PC-3 (cell line): Measurements from ENCODE around the gene DLG2. TPM values are rescaled to one million over a fixed set of nuclear protein-coding genes. Genes with fewer than 3 reads are reported as not detected.

ENCODE experiments used
- ATAC-seq: fragments of 200-7000 bp; cut with Tn5 transposase; 2 replicates; pipeline ENCODE4 v1.9.1; 2020; ENCODE audit warnings: mild to moderate bottlenecking, moderate library complexity
- BruUV-seq: library from RNA; stranded (reverse); fragments of 400-500 nt; replicated peaks from 2 replicates; lab custom pipeline; 2021; lab: Mats Ljungman, UMichigan
- CTCF ChIA-PET: fragments of 300-600 bp; sonication (Branson Sonifier 250); formaldehyde crosslinking; loops from one replicate; lab custom pipeline; 2022; ENCODE audit warnings: antibody characterized with exemption; lab: Charles Lee
- POLR2A ChIA-PET: fragments of 300-600 bp; sonication (Branson Sonifier 250); formaldehyde crosslinking; loops from one replicate; lab custom pipeline; 2022; ENCODE audit warnings: antibody characterized with exemption; ENCODE audit not compliant: unreplicated experiment; lab: Charles Lee
- DNase-seq: peaks from one replicate; pipeline ENCODE4 v3.0.0-alpha.2; 2015
- H2AFZ ChIP-seq: fragments of 300-600 bp; sonication (generic); 2 replicates; pipeline ENCODE4 v1.6.0; 2016; ENCODE audit warnings: antibody characterized with exemption, low read length
- H3F3A ChIP-seq: fragments of 300-600 bp; sonication (generic); one replicate; pipeline ENCODE4 v1.6.0; 2017; ENCODE audit warnings: antibody characterized with exemption, low read length, control low read depth, mild to moderate bottlenecking; ENCODE audit not compliant: unreplicated experiment
- H3K27ac ChIP-seq: fragments of 300-600 bp; sonication (generic); 2 replicates; pipeline ENCODE4 v1.5.1; 2016; ENCODE audit warnings: mild to moderate bottlenecking, low read length
- H3K27me3 ChIP-seq: fragments of 300-600 bp; sonication (generic); 2 replicates; pipeline ENCODE4 v1.6.1; 2016; ENCODE audit warnings: low read length, mixed read lengths
- H3K36me3 ChIP-seq: fragments of 300-600 bp; sonication (generic); 2 replicates; pipeline ENCODE4 v1.6.1; 2016; ENCODE audit warnings: low read depth, mixed run types, low read length, mixed read lengths
- H3K4me1 ChIP-seq: fragments of 300-600 bp; sonication (generic); 2 replicates; pipeline ENCODE4 v1.5.1; 2016; ENCODE audit warnings: low read length; ENCODE audit not compliant: insufficient read depth
- H3K4me2 ChIP-seq: fragments of 300-600 bp; sonication (generic); 2 replicates; pipeline ENCODE4 v1.6.0; 2016; ENCODE audit warnings: low read length
- H3K4me3 ChIP-seq: fragments of 300-600 bp; sonication (generic); 2 replicates; pipeline ENCODE4 v1.5.1; 2016; ENCODE audit warnings: mild to moderate bottlenecking, low read length, mixed read lengths
- H3K79me2 ChIP-seq: fragments of 300-600 bp; sonication (generic); 2 replicates; pipeline ENCODE4 v1.6.1; 2017; ENCODE audit warnings: low read length, mixed read lengths
- H3K9ac ChIP-seq: fragments of 300-600 bp; sonication (generic); 2 replicates; pipeline ENCODE4 v1.6.0; 2016; ENCODE audit warnings: mild to moderate bottlenecking, low read length
- H3K9me2 ChIP-seq: fragments of 300-600 bp; sonication (generic); replicated peaks from 2 replicates; pipeline ENCODE4 v1.6.1; 2016; ENCODE audit warnings: mixed run types, low read length, mixed read lengths
- H3K9me3 ChIP-seq: fragments of 300-600 bp; sonication (generic); 2 replicates; pipeline ENCODE4 v1.6.1; 2016; ENCODE audit warnings: low read length, mixed read lengths
- H4K20me1 ChIP-seq: fragments of 300-600 bp; sonication (generic); 2 replicates; pipeline ENCODE4 v1.6.1; 2016; ENCODE audit warnings: low read length, mixed read lengths
- EZH2 ChIP-seq: fragments of 300-600 bp; sonication (generic); IDR thresholded peaks from one replicate; pipeline ENCODE4 v1.6.1; 2017; ENCODE audit warnings: antibody characterized with exemption, mild to moderate bottlenecking, low read length; ENCODE audit not compliant: unreplicated experiment
- EZH2phosphoT487 ChIP-seq: fragments of 300-600 bp; sonication (generic); IDR thresholded peaks from 2 replicates; pipeline ENCODE4 v1.6.1; 2018; ENCODE audit warnings: mild to moderate bottlenecking, antibody characterized with exemption, low read length, borderline replicate concordance
- intact Hi-C: fragments of 100-400 bp; cut with micrococcal nuclease; formaldehyde crosslinking; loops from 2 replicates; pipeline ENCODE4 v1.9.0; 2023
- total RNA-seq: library from RNA; depleted of rRNA; stranded (reverse); fragments of >200 nt; gene quantifications from 2 replicates; pipeline ENCODE4 v1.2.3, GENCODE V29; 2014
- TF ChIP-seq, protein P1 (sequence below): fragments of 300-600 bp; sonication (generic); conservative IDR thresholded peaks from 2 replicates; pipeline ENCODE4 v1.5.1; 2017; ENCODE audit warnings: antibody characterized with exemption, low read depth, mild to moderate bottlenecking, low read length

DLG2 gene
- total RNA-seq, 1 experiment from 2014 or later = 0.58 TPM

DNA sequence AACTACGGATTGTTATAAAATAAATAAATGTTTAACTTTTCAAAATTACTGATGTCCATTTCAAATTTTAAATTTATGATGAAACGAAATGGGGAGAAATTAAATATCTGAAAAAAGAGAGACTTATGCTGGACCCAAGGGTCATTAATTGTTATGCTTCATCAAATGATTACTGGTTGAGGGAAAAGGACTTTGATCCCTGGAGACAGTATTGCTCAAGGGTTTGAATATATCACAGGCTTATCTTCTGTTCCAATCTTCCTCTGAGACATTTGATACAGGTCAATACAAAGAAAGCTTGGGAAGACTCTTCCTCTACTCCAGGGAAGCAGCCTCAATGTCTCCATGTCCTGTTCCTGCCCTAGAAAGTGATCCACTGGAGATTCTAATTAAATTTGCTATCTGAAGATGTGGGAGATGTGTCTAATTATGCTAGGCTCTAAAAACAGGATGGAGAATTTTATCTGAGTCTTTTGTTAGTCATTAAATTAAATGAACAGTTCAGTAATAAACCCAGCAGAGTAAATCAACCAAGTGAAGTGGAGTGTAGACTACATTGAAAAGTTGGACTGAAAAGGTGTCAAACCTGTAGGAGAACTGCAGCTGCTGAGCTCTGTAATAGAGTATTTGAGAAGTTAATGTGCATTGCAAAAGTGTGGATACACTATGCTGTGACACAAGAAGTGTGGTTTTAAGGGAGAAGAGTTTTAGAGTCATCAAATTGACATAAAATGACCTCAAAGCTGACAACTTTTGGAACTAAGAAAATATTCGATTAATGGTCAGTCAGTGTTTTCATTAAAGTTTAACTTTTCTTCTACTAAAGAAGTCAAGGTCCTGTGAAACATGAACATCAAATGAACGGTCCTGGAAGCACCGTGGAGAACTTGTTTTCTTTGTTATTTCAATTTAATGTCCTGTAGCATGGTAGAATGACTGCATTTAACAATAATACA, 1717.3 kb downstream of the DLG2 start:
- Histone ChIP-seq H3K4me1 (no peaks in the 10 kb centered on the region), H3K27ac (no peak overlapping the region), H3K36me3 (no peaks in the 10 kb centered on the region), H3K4me2 (no peak overlapping the region), H3F3A (no peaks in the 10 kb centered on the region), H3K4me3 (no peak overlapping the region), H3K79me2 (no peaks in the 10 kb centered on the region), H2AFZ (no peak overlapping the region), H4K20me1 (no peaks in the 10 kb centered on the region), H3K9ac (no peak overlapping the region), H3K9me2 (no peaks in the 10 kb centered on the region), H3K9me3 (no peaks in the 10 kb centered on the region), H3K27me3 (no peaks in the 10 kb centered on the region)
- no peak for DNase-seq
- ChIA-PET CTCF (no interaction called here), POLR2A (no interaction called here)
- BruUV-seq = no TSS peak
- TF ChIP-seq, protein P1, sequence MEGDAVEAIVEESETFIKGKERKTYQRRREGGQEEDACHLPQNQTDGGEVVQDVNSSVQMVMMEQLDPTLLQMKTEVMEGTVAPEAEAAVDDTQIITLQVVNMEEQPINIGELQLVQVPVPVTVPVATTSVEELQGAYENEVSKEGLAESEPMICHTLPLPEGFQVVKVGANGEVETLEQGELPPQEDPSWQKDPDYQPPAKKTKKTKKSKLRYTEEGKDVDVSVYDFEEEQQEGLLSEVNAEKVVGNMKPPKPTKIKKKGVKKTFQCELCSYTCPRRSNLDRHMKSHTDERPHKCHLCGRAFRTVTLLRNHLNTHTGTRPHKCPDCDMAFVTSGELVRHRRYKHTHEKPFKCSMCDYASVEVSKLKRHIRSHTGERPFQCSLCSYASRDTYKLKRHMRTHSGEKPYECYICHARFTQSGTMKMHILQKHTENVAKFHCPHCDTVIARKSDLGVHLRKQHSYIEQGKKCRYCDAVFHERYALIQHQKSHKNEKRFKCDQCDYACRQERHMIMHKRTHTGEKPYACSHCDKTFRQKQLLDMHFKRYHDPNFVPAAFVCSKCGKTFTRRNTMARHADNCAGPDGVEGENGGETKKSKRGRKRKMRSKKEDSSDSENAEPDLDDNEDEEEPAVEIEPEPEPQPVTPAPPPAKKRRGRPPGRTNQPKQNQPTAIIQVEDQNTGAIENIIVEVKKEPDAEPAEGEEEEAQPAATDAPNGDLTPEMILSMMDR = no peak
- TF ChIP-seq EZH2 (no peak), EZH2phosphoT487 (no peak)
- intact Hi-C loops = no loop called here
- ATAC-seq = no peak

DNA sequence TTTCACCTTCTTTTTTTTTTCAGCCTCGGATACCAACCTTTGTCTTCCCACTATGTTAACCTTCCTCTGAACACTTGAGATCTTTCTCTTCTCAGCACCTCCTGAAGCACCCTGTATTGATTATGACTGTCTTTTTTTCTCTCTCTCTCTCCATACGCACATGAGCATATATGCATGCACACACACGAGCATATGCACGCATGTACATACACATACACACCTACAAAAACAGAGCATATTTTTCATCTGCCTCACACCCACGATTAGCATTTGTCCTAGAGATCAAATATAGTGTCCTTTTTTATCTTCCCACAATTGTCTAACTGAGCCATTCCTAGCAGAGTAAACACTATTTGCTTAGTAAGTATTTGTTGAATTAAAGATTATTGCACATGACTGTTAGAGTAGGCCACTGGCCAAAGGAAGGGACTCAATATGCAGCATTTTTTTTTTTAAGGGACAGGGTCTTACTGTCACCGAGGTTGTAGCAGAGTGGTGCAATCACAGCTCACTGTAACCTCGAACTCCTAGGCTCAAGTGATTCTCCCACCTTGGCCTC, 1718.8 kb downstream of the DLG2 start:
- no TSS peak for BruUV-seq
- Histone ChIP-seq H3K4me3 (no peak overlapping the region), H3K4me1 (no peaks in the 10 kb centered on the region), H3K27me3 (no peaks in the 10 kb centered on the region), H3K9me2 (no peaks in the 10 kb centered on the region), H3F3A (no peaks in the 10 kb centered on the region), H3K9me3 (no peaks in the 10 kb centered on the region), H3K79me2 (no peaks in the 10 kb centered on the region), H3K4me2 (no peak overlapping the region), H3K9ac (no peak overlapping the region), H4K20me1 (no peaks in the 10 kb centered on the region), H3K27ac (no peak overlapping the region), H2AFZ (no peak overlapping the region), H3K36me3 (no peaks in the 10 kb centered on the region)
- DNase-seq (no peak), ATAC-seq (no peak)
- ChIA-PET CTCF (no interaction called here), POLR2A (no interaction called here)
- intact Hi-C loops = no loop called here
- TF ChIP-seq EZH2 = no peak
- TF ChIP-seq EZH2phosphoT487 = no peak
- TF ChIP-seq, protein P1 = no peak

DNA sequence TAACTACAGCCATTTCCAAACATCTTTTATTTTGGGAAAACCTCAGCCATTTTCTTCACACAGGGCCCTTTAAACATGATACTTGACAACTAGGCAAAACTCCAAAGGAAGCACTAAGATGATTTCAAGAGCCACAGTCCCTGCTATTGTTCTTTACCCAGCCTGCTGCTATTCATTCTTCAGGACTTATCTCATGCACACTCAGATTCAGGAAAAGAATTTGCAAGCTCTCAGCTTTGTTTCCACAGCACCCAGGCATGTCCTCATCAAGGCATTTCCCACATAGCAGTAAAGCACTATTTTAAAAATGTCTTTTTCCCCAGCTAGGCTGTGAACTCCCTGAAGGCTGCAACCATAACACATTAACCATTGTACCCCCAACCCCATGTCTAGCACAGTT, 1731.6 kb downstream of the DLG2 start:
- Histone ChIP-seq H3K4me3 (no peak overlapping the region), H4K20me1 (no peaks in the 10 kb centered on the region), H3K27me3 (no peaks in the 10 kb centered on the region), H3K9me2 (no peaks in the 10 kb centered on the region), H3K36me3 (no peaks in the 10 kb centered on the region), H3K4me2 (no peak overlapping the region), H3K4me1 (no peaks in the 10 kb centered on the region), H3K9ac (no peak overlapping the region), H3K79me2 (no peaks in the 10 kb centered on the region), H3K9me3 (no peaks in the 10 kb centered on the region), H3K27ac (no peak overlapping the region), H2AFZ (no peak overlapping the region), H3F3A (no peaks in the 10 kb centered on the region)
- BruUV-seq = no TSS peak
- intact Hi-C loops = no loop called here
- ChIA-PET POLR2A (no interaction called here), CTCF (no interaction called here)
- ATAC-seq (no peak), DNase-seq (no peak)
- TF ChIP-seq EZH2 (no peak), EZH2phosphoT487 (no peak)
- TF ChIP-seq, protein P1 = no peak
